HG03135 (cell line): ENCODE data around the gene REXO2.
A peak's percentile ranks its signal among the peaks of the same experiment; 100 is the strongest.

ENCODE experiments used
- ATAC-seq: cut with Tn5 transposase; IDR thresholded peaks from one replicate; pipeline ENCODE4 v1.9.1; 2021; ENCODE audit warnings: mild to moderate bottlenecking, moderate library complexity; ENCODE audit not compliant: unreplicated experiment

REXO2 gene

GRCh38 chr11:114439229-114440120 is at the start of gene REXO2:
TSS of gene REXO2 (plus strand) at chr11:114439467. CDS start at chr11:114439529, 62 bp downstream.
- ATAC-seq: peak; percentile 97

GRCh38 chr11:114392735-114393667 is 46.3 kb upstream of the REXO2 start:
- no peak for ATAC-seq

- no peak for ATAC-seq
Observed at GRCh38 chr11:114395736-114396135, 43.5 kb upstream of the REXO2 start.

- ATAC-seq: no peak
Observed at GRCh38 chr11:114396916-114397315, 42.4 kb upstream of the REXO2 start.

- ATAC-seq: no peak
Observed at GRCh38 chr11:114397349-114397982, 41.8 kb upstream of the REXO2 start.

GRCh38 chr11:114398303-114398920 is 40.9 kb upstream of the REXO2 start:
- ATAC-seq: no peak

GRCh38 chr11:114399490-114400215 is 39.6 kb upstream of the REXO2 start:
- peak; percentile 30 for ATAC-seq

GRCh38 chr11:114400216-114400914 is 38.9 kb upstream of the REXO2 start, which contains the start of the genes C11orf71 and RBM7:
TSS of gene C11orf71 (minus strand) at chr11:114400511. CDS start at chr11:114400331, 180 bp downstream.
TSS of gene RBM7 (plus strand) at chr11:114400666. CDS start at chr11:114400672, 6 bp downstream.
- ATAC-seq: peak; percentile 91

DNA sequence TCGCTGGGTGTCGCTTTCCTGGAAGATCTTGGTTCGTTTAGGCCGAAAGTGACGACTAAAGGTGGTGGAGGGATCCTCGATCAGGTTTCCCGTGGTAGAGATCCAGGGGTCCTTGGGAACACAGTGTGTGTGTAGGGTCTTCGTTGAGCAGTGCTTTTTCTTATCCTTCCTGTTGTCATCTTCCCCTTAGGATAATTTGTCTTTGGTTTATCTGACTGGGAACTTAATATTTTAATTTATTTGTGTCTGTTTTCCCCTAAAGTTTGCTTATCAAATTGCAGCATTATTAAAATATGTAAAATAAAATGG is 38.4 kb upstream of the REXO2 start:
- ATAC-seq: no peak

DNA sequence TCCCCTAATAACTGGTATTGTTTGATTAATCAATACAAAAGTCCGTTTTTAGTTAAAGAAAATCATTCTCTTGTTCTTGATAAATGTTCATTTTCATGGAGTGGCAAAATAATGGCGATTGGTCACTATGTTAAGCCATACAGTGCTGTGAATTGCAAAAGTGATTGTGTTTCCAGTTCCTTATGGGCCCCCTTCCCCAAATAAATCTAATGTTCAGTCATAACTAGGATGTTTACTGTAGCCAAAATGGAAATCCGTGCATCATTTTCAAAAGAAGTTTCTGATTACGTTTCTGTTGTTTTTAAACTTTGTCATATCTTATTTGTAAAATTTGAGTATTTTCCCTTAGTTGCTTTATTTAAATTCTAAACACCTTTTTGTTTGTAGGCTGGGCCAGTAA is 38.0 kb upstream of the REXO2 start:
- no peak for ATAC-seq

- no peak for ATAC-seq
Observed at GRCh38 chr11:114412946-114413345, 26.3 kb upstream of the REXO2 start.

DNA sequence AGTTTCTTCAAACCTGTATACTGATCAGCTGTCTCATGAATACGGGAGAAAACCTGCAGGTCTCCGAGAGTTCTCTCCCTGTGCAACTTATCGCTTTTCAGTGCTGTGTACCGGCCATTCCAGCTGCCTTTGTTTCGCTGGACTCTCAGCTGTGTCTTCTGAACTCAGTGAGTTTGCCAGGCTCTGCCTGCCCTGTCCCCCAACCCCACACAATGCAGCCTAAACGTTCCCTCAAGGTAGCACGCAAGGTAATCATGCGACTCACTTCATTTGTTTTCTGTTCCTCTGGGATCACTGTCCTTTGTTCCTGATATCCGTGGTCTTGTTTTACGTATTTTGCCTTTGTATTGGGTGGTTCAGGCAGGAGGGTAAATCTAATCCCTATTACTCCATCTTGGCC is 25.3 kb upstream of the REXO2 start:
- no peak for ATAC-seq

DNA sequence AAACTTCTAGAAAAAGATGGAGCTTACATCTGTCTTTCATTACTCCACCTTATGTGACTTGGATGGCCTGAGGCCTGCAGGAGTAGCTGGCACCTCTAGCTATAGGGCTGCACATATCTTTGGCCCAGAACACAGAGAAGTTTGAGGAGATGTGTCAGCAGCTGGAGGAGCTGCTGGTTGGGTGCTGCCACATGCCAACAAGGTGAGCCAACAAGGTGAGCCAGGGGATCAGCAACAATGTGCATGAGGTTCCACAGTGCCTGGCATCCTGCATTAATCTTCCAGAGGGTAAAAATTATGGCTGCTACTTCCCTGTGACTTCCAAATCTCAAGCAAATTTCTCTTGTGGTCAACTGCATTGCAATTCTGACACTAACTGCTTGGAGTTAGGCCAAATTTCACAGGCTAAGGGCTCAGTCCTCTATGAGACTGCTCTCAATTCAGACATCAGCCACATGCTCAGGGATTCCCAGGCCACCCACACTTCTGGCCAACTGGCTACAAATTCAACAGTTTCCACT is 22.8 kb upstream of the REXO2 start:
- no peak for ATAC-seq

GRCh38 chr11:114426280-114426679 is 13.0 kb upstream of the REXO2 start:
- ATAC-seq: no peak

- ATAC-seq: no peak
Observed at GRCh38 chr11:114430290-114430689, 9.0 kb upstream of the REXO2 start.

DNA sequence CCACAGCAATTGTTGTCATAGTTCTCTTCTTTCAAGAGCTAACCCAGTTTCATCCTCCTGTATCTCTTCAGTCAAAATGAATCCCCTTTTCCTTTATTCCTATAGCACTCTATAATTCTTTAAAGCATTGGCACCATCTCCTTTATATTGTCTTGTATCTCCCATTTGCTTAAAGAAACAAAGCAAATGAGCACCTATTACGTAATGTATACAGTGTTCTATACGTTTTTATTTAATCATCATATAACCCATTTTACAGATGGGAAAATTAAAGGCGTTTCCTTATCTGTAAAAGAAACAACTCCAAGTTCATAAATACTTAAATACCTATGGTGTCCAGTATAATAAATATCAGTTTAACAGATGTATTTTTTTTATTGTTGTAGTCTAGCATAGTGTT is 6.4 kb upstream of the REXO2 start:
- ATAC-seq: no peak

GRCh38 chr11:114433376-114433775 is 5.9 kb upstream of the REXO2 start:
- ATAC-seq: no peak

GRCh38 chr11:114438303-114438702 is 964 bp upstream of the REXO2 start:
- no peak for ATAC-seq
